ENCODE results near the gene CFAP46. TPM values are rescaled to one million over a fixed set of nuclear protein-coding genes. Genes with fewer than 3 reads are reported as not detected.
"Not testable (repeated sequence)": the region's sequence is repeated elsewhere in the genome, so short reads cannot be mapped to it uniquely, and the experiment has no call there.

The CFAP46 gene
- total RNA-seq, 2 experiments from 2014 or later, result 0.34 TPM; not detected in 1

- no peak for TF ChIP-seq CTCF (IDR thresholded peaks at IDR 0.05)
- no peaks in the 10 kb centered on the region for H3K36me3 Mint-ChIP-seq (ENCODE audit: low read depth)
- ATAC-seq, result no peak
- no peak overlapping the region for H3K27ac Mint-ChIP-seq
- no peak overlapping the region for H3K4me3 Mint-ChIP-seq
- peaks cover 16% of the 10 kb centered on the region for H3K4me1 Mint-ChIP-seq (ENCODE audit: low read depth)
- CTCF ChIA-PET, result no interaction called here
- DNase-seq, result no peak
- H3K9me3 Mint-ChIP-seq, result no peaks in the 10 kb centered on the region
- intact Hi-C loops (cut with micrococcal nuclease), result no loop called here
- POLR2A ChIA-PET, result no interaction called here
- H3K27me3 Mint-ChIP-seq, result peaks cover 6% of the 10 kb centered on the region
These were observed 15.9 kb upstream of the CFAP46 start for GRCh38 chr10:132957981-132958882.

DNA sequence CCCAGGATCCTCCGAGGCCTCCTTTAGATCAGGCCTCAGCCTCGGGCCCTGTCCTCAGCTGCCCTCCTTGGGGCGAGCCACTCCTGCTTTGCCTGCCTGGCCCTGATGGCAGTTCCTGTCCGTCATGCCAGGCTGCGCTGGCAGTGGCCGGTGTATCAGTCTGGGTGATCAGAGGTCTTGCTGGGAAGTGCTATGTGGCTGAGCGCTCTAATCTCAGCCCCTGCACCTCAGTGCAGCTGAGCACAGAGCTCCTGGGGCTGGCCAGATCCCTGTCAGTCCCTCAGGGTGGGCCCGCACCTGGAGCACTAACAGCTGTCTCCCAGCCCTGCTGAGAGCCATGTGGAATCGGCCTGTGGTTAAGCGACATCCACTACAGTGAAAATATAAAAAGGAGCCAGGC is 14.8 kb upstream of the CFAP46 start:
- Mint-ChIP-seq H3K4me1 (ENCODE audit: low read depth) (peaks cover 7% of the 10 kb centered on the region), H3K36me3 (ENCODE audit: low read depth) (no peaks in the 10 kb centered on the region), H3K4me3 (no peak overlapping the region), H3K9me3 (no peaks in the 10 kb centered on the region), H3K27me3 (peaks cover 7% of the 10 kb centered on the region), H3K27ac (no peak overlapping the region)
- no peak for TF ChIP-seq CTCF (IDR thresholded peaks at IDR 0.05)
- CTCF ChIA-PET, result no interaction called here
- ATAC-seq, result no peak
- no peak for DNase-seq
- intact Hi-C loops (cut with micrococcal nuclease), result no loop called here
- POLR2A ChIA-PET, result no interaction called here

- H3K4me1 Mint-ChIP-seq (ENCODE audit: low read depth); intact Hi-C loops (cut with micrococcal nuclease); POLR2A ChIA-PET; H3K9me3 Mint-ChIP-seq; DNase-seq; ATAC-seq; H3K4me3 Mint-ChIP-seq; H3K36me3 Mint-ChIP-seq (ENCODE audit: low read depth); CTCF ChIA-PET; H3K27ac Mint-ChIP-seq: not testable (repeated sequence)
- H3K27me3 Mint-ChIP-seq, result peaks cover 12% of the 10 kb centered on the region
These were observed 13.9 kb upstream of the CFAP46 start for GRCh38 chr10:132956259-132956658.

GRCh38 chr10:132955479-132955878 is 13.1 kb upstream of the CFAP46 start:
- Mint-ChIP-seq H3K9me3 (no peaks in the 10 kb centered on the region), H3K4me1 (ENCODE audit: low read depth) (no peaks in the 10 kb centered on the region), H3K27ac (no peak overlapping the region), H3K27me3 (peaks cover 14% of the 10 kb centered on the region), H3K36me3 (ENCODE audit: low read depth) (no peaks in the 10 kb centered on the region), H3K4me3 (no peak overlapping the region)
- intact Hi-C loops (cut with micrococcal nuclease), result no loop called here
- TF ChIP-seq CTCF (IDR thresholded peaks at IDR 0.05), result no peak
- ChIA-PET CTCF (no interaction called here), POLR2A (no interaction called here)
- ATAC-seq (no peak), DNase-seq (no peak)

DNA sequence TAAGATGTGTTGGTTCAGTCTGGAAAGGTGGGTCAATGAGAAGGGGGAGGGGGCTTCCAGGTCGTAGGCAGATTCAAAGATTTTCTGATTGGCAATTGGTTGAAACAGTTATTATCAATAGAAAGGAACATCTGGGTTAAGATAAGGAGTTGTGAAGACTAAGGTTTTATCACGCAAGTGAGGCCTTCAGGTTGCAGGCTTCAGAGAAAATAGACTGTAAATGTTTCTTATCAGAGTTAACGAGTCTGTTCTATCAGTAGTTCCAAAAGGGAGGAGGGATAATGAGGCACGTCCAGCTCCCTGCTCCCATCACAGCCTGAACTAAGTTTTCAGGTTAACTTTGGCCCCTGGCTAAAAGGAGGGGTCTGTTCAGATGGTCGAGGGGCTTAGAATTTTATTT is 11.1 kb upstream of the CFAP46 start:
- Mint-ChIP-seq H3K4me1 (ENCODE audit: low read depth) (no peaks in the 10 kb centered on the region), H3K27me3 (peaks cover 15% of the 10 kb centered on the region), H3K4me3 (no peak overlapping the region), H3K9me3 (no peaks in the 10 kb centered on the region), H3K36me3 (ENCODE audit: low read depth) (no peaks in the 10 kb centered on the region), H3K27ac (no peak overlapping the region)
- ChIA-PET CTCF (no interaction called here), POLR2A (no interaction called here)
- TF ChIP-seq CTCF (IDR thresholded peaks at IDR 0.05), result no peak
- ATAC-seq (no peak), DNase-seq (no peak)
- intact Hi-C loops (cut with micrococcal nuclease), result no loop called here

Data from activated CD8-positive, alpha-beta T cell treated with anti-CD3 and anti-CD28 coated beads for 36 hours (primary cell).